Progenitor cell of endocrine pancreas (in vitro differentiated cells): ENCODE measurements around the gene CDIPT. TPM values are rescaled to one million over a fixed set of nuclear protein-coding genes. Genes with fewer than 3 reads are reported as not detected.

Source experiments
- DNase-seq: peaks from one replicate; pipeline ENCODE4 v3.0.0; 2021; ENCODE audit warnings: low spot score; ENCODE audit not compliant: unreplicated experiment
- H3K27ac Mint-ChIP-seq: 2 replicates; pipeline ENCODE4 v1.8.0; 2021; ENCODE audit warnings: mild to moderate bottlenecking, moderate library complexity, mixed read lengths
- H3K27me3 Mint-ChIP-seq: 2 replicates; pipeline ENCODE4 v1.8.0; 2021; ENCODE audit warnings: mixed read lengths
- H3K36me3 Mint-ChIP-seq: 2 replicates; pipeline ENCODE4 v1.8.0; 2022; ENCODE audit warnings: mixed read lengths; ENCODE audit not compliant: insufficient read depth
- H3K4me1 Mint-ChIP-seq: 2 replicates; pipeline ENCODE4 v1.8.0; 2021; ENCODE audit warnings: low read depth, mixed read lengths
- H3K4me3 Mint-ChIP-seq: 2 replicates; pipeline ENCODE4 v1.8.0; 2021; ENCODE audit warnings: low read depth, mild to moderate bottlenecking, moderate library complexity, mixed read lengths
- H3K9me3 Mint-ChIP-seq: 2 replicates; pipeline ENCODE4 v1.8.0; 2021; ENCODE audit warnings: low read depth, mixed read lengths
- total RNA-seq: library from RNA; stranded (reverse); gene quantifications from 2 replicates; pipeline ENCODE4 v1.2.1, GENCODE V29; 2021
- TF ChIP-seq, protein P1 (sequence below): fragments of 200-600 bp; sonication (generic); IDR thresholded peaks from one replicate; pipeline ENCODE4 v1.5.0; 2021; ENCODE audit warnings: antibody characterized with exemption, mild to moderate bottlenecking; ENCODE audit not compliant: unreplicated experiment

Gene CDIPT
- total RNA-seq, 1 donor from 2014 or later: 51.2 TPM

GRCh38 chr16:29815032-29815721 is 47.8 kb downstream of the CDIPT start:
- Mint-ChIP-seq H3K4me3 (peak overlapping the region; percentile 85), H3K27ac (peak overlapping the region; percentile 96), H3K4me1 (peaks cover 38% of the 10 kb centered on the region), H3K36me3 (peaks cover 15% of the 10 kb centered on the region), H3K9me3 (no peaks in the 10 kb centered on the region), H3K27me3 (peaks cover 14% of the 10 kb centered on the region)
- TF ChIP-seq, protein P1, sequence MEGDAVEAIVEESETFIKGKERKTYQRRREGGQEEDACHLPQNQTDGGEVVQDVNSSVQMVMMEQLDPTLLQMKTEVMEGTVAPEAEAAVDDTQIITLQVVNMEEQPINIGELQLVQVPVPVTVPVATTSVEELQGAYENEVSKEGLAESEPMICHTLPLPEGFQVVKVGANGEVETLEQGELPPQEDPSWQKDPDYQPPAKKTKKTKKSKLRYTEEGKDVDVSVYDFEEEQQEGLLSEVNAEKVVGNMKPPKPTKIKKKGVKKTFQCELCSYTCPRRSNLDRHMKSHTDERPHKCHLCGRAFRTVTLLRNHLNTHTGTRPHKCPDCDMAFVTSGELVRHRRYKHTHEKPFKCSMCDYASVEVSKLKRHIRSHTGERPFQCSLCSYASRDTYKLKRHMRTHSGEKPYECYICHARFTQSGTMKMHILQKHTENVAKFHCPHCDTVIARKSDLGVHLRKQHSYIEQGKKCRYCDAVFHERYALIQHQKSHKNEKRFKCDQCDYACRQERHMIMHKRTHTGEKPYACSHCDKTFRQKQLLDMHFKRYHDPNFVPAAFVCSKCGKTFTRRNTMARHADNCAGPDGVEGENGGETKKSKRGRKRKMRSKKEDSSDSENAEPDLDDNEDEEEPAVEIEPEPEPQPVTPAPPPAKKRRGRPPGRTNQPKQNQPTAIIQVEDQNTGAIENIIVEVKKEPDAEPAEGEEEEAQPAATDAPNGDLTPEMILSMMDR: no peak
- no peak for DNase-seq

DNA sequence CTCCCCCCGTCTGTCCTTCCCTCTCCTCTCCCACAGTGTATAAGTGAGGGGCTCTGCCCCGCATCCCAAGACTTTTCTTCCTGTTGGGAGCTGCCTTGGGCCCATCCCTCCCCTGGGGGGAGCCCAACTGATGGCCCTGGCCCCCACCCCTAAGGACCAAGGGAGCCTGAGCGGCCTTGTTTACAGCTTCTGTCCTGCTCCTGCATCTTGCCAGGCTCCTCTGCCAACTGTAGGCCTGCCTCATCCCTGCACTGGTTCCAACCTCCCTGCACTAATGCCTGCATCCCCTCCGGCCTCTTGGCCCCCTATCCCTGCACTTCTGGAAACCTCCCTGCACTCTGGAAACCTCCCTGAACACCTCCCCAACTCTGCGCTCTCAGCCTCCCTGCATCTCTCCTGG is 48.4 kb downstream of the CDIPT start:
- Mint-ChIP-seq H3K27ac (no peak overlapping the region), H3K9me3 (no peaks in the 10 kb centered on the region), H3K36me3 (peaks cover 15% of the 10 kb centered on the region), H3K4me3 (peak overlapping the region; percentile 85), H3K4me1 (peaks cover 34% of the 10 kb centered on the region), H3K27me3 (peaks cover 14% of the 10 kb centered on the region)
- TF ChIP-seq, protein P1: no peak
- no peak for DNase-seq

GRCh38 chr16:29813644-29814562 is 49.1 kb downstream of the CDIPT start:
- no peak for DNase-seq
- H3K27ac Mint-ChIP-seq: no peak overlapping the region
- TF ChIP-seq, protein P1: no peak
- H3K4me3 Mint-ChIP-seq: no peak overlapping the region
- H3K4me1 Mint-ChIP-seq: peaks cover 31% of the 10 kb centered on the region
- H3K36me3 Mint-ChIP-seq: peaks cover 11% of the 10 kb centered on the region
- no peaks in the 10 kb centered on the region for H3K9me3 Mint-ChIP-seq
- H3K27me3 Mint-ChIP-seq: peaks cover 14% of the 10 kb centered on the region

- Mint-ChIP-seq H3K27ac (no peak overlapping the region), H3K4me1 (peaks cover 33% of the 10 kb centered on the region), H3K36me3 (peaks cover 10% of the 10 kb centered on the region), H3K4me3 (peak overlapping the region; percentile 59), H3K27me3 (peaks cover 14% of the 10 kb centered on the region), H3K9me3 (no peaks in the 10 kb centered on the region)
- TF ChIP-seq, protein P1: no peak
- DNase-seq: no peak
Measured at GRCh38 chr16:29812754-29813643, 50.0 kb downstream of the CDIPT start.
